GM12878 (cell line): ENCODE measurements around the gene FCER1G. TPM values are rescaled to one million over a fixed set of nuclear protein-coding genes. Genes with fewer than 3 reads are reported as not detected.

ENCODE experiments used
- ATAC-seq: fragments of 200-7000 bp; cut with Tn5 transposase; 3 replicates; pipeline ENCODE4 v1.9.1; 2020; ENCODE audit warnings: mild to moderate bottlenecking, moderate library complexity
- BruUV-seq: library from RNA; stranded (reverse); fragments of 400-500 nt; replicated peaks from 2 replicates; lab custom pipeline; 2021; lab: Mats Ljungman, UMichigan
- CTCF ChIA-PET: fragments of 300-600 bp; sonication (Branson Sonifier 250); formaldehyde crosslinking; extraction: SDS; loops from one replicate; lab custom pipeline; 2021; ENCODE audit warnings: inconsistent platforms; lab: Yijun Ruan, JAX
- POLR2A ChIA-PET: fragments of 350-600 bp; formaldehyde crosslinking; extraction: SDS; loops from one replicate; lab custom pipeline; 2021; ENCODE audit warnings: inconsistent platforms; lab: Charles Lee
- RAD21 ChIA-PET: fragments of 300-600 bp; sonication (Branson Sonifier 250); formaldehyde crosslinking; loops from one replicate; lab custom pipeline; 2023; ENCODE audit warnings: antibody characterized with exemption; ENCODE audit not compliant: unreplicated experiment; lab: Charles Lee
- SMC1A ChIA-PET: fragments of 300-600 bp; sonication (Branson Sonifier 250); formaldehyde crosslinking; loops from one replicate; lab custom pipeline; 2023; ENCODE audit not compliant: unreplicated experiment, uncharacterized antibody; lab: Charles Lee
- DNase-seq: peaks from one replicate; pipeline ENCODE4 v3.0.0-alpha.2; 2011; ENCODE audit warnings: low read depth, low spot score
- FAIRE-seq: peaks from 3 replicates; lab custom pipeline; 2011; peaks lifted over from hg19 to GRCh38; lab: Jason Lieb, UNC
- H2AFZ ChIP-seq: 2 replicates; pipeline ENCODE4 v1.6.0; 2011; ENCODE audit warnings: low read depth, low read length, control low read depth; ENCODE audit not compliant: control insufficient read depth
- H3K27ac ChIP-seq: 2 replicates; pipeline ENCODE4 v1.5.1; 2011; ENCODE audit warnings: control low read depth; ENCODE audit not compliant: control insufficient read depth, insufficient read depth
- H3K27me3 ChIP-seq, 2 experiments: replicated peaks in 1 of 2; 2 replicates each; pipeline versions ENCODE4 v1.6.0 to v1.6.1; 2011; ENCODE audit warnings: low read length in 1 of 2; ENCODE audit not compliant: control insufficient read depth in 2 of 2, insufficient read depth in 2 of 2
- H3K36me3 ChIP-seq, 2 experiments: 2 replicates each; pipeline ENCODE4 v1.5.1; 2011; ENCODE audit warnings: low read length in 1 of 2; ENCODE audit not compliant: control insufficient read depth in 2 of 2, insufficient read depth in 2 of 2
- H3K4me1 ChIP-seq: 2 replicates; pipeline ENCODE4 v1.6.1; 2011; ENCODE audit warnings: mild to moderate bottlenecking, low read length, moderate library complexity, mixed read lengths; ENCODE audit not compliant: control insufficient read depth, insufficient read depth
- H3K4me2 ChIP-seq: 2 replicates; pipeline ENCODE4 v1.6.0; 2011; ENCODE audit warnings: control low read depth; ENCODE audit not compliant: control insufficient read depth, insufficient read depth
- H3K4me3 ChIP-seq: fragments of 200-600 bp; sonication (generic); 2 replicates; pipeline ENCODE4 v1.5.1; 2016
- H3K79me2 ChIP-seq: 2 replicates; pipeline ENCODE4 v1.6.0; 2011; ENCODE audit warnings: low read length; ENCODE audit not compliant: control insufficient read depth, insufficient read depth
- H3K9ac ChIP-seq: 2 replicates; pipeline ENCODE4 v1.8.0; 2011; ENCODE audit warnings: low read length, control low read depth, mixed read lengths; ENCODE audit not compliant: control insufficient read depth, insufficient read depth
- H3K9me3 ChIP-seq: replicated peaks from 3 replicates; pipeline ENCODE4 v1.5.1; 2011; ENCODE audit warnings: mild to moderate bottlenecking, low read length; ENCODE audit not compliant: control insufficient read depth, insufficient read depth
- H4K20me1 ChIP-seq: 2 replicates; pipeline ENCODE4 v1.6.0; 2011; ENCODE audit not compliant: control insufficient read depth, insufficient read depth
- ATF3 ChIP-seq: IDR thresholded peaks from 2 replicates; pipeline ENCODE4 v1.6.1; 2011; ENCODE audit warnings: low read depth, mild to moderate bottlenecking, low read length, moderate library complexity, borderline replicate concordance; ENCODE audit errors: extremely low read depth
- CHD4 ChIP-seq: fragments of 200-600 bp; sonication (generic); IDR thresholded peaks from 2 replicates; pipeline ENCODE4 v1.6.1; 2016; ENCODE audit warnings: mild to moderate bottlenecking
- CTCF ChIP-seq, 3 experiments: IDR thresholded peaks in 2 of 3; conservative IDR thresholded peaks in 1 of 3; 2 replicates each; pipeline ENCODE4 v1.5.1; 2011; ENCODE audit warnings: low read depth in 3 of 3, low read length in 3 of 3, mild to moderate bottlenecking in 3 of 3, control low read depth in 2 of 3, moderate library complexity in 2 of 3, inconsistent platforms in 1 of 3, mixed read lengths in 1 of 3; ENCODE audit not compliant: control insufficient read depth in 2 of 3, insufficient read depth in 1 of 3; ENCODE audit errors: extremely low read depth in 1 of 3
- DPF2 ChIP-seq: fragments of 450-650 bp; IDR thresholded peaks from 2 replicates; pipeline ENCODE4 v1.6.1; 2017; ENCODE audit warnings: mild to moderate bottlenecking
- E2F8 ChIP-seq: fragments of 450-650 bp; IDR thresholded peaks from 2 replicates; pipeline ENCODE4 v1.6.1; 2018; ENCODE audit warnings: mild to moderate bottlenecking, low read depth, moderate library complexity; ENCODE audit not compliant: partially characterized antibody
- EZH2 ChIP-seq: IDR thresholded peaks from 2 replicates; pipeline ENCODE4 v1.6.1; 2012; ENCODE audit warnings: low read depth, mild to moderate bottlenecking, control low read depth, inconsistent platforms, low read length, borderline replicate concordance; ENCODE audit not compliant: control insufficient read depth
- KAT2A ChIP-seq: conservative IDR thresholded peaks from 2 replicates; pipeline ENCODE4 v1.6.1; 2011; ENCODE audit warnings: low read depth, low read length; ENCODE audit not compliant: control insufficient read depth
- MTA3 ChIP-seq: IDR thresholded peaks from 2 replicates; pipeline ENCODE4 v1.6.1; 2012; ENCODE audit warnings: low read length, inconsistent platforms, borderline replicate concordance
- SMC3 ChIP-seq: IDR thresholded peaks from 2 replicates; pipeline ENCODE4 v1.6.1; 2011; ENCODE audit warnings: low read length, improper control_type of control experiment, borderline replicate concordance
- TARDBP ChIP-seq: IDR thresholded peaks from 2 replicates; pipeline ENCODE4 v1.6.1; 2016; ENCODE audit warnings: borderline replicate concordance
- WRNIP1 ChIP-seq: IDR thresholded peaks from 2 replicates; pipeline ENCODE4 v1.6.1; 2011; ENCODE audit warnings: low read depth, low read length, improper control_type of control experiment, borderline replicate concordance
- ZBED1 ChIP-seq: IDR thresholded peaks from 2 replicates; pipeline ENCODE4 v1.6.1; 2016; ENCODE audit warnings: borderline replicate concordance
- WGBS: methylation state at CpG from one replicate; pipeline ENCODE4 v1.1.6; 2016; ENCODE audit warnings: low lambda C conversion rate; ENCODE audit not compliant: insufficient replicate concordance, insufficient coverage; ENCODE audit errors: missing lambda C conversion rate; 5-methylcytosine and 5-hydroxymethylcytosine counted together
- in situ Hi-C: fragments of 300-500 bp; cut with MboI; formaldehyde crosslinking; loops from 9 replicates; pipeline ENCODE4 v1.14.3; 2018; ENCODE audit warnings: mixed read lengths
- intact Hi-C: fragments of 100-400 bp; cut with micrococcal nuclease; formaldehyde crosslinking; loops from one replicate; pipeline ENCODE4 v1.14.2; 2022; ENCODE audit not compliant: unreplicated experiment
- polyA plus RNA-seq, 11 experiments: library from polyadenylated mRNA; depleted of rRNA in 4 of 11; unstranded in 6 of 11; stranded (reverse) in 5 of 11; fragments of >200 nt; fragmentation: Nextera tagmentation in 4 of 11; fragmentation: Illumina TruSeq in 1 of 11; extraction: Ambion mirVana in 4 of 11; extraction: Trizol in 1 of 11; gene quantifications; 1 replicate in 1 of 11; 2 replicates in 10 of 11; pipeline versions ENCODE4 v1.2.1 to v1.2.3, GENCODE V29; 2011 to 2016; ENCODE audit warnings: inconsistent platforms in 2 of 11, missing spikeins in 2 of 11, low read depth in 1 of 11
- total RNA-seq, 4 experiments: library from RNA; depleted of rRNA in 3 of 4; stranded (reverse); fragments of >200 nt in 3 of 4; fragmentation: Illumina TruSeq in 1 of 4; extraction: Trizol in 1 of 4; gene quantifications; 2 replicates each; pipeline versions ENCODE4 v1.2.1 to v1.2.3, GENCODE V29; 2013 to 2021
- TF ChIP-seq, protein P1 (sequence below): fragments of 450-650 bp; IDR thresholded peaks from 2 replicates; pipeline ENCODE4 v1.6.1; 2017; ENCODE audit warnings: borderline replicate concordance
- TF ChIP-seq, protein P2 (sequence below): fragments of 450-650 bp; IDR thresholded peaks from 2 replicates; pipeline ENCODE4 v1.6.1; 2016; ENCODE audit warnings: mild to moderate bottlenecking

Gene FCER1G
- total and polyA plus RNA-seq, 10 of the 15 experiments (the other 5 are each of a cell fraction or from before 2014, with no cell fraction given) = 0.40 to 1.9 (median 0.89) TPM

GRCh38 chr1:161179698-161180097 is 35.4 kb upstream of the FCER1G start (continued):
- TF ChIP-seq CHD4 (no peak), DPF2 (no peak)

DNA sequence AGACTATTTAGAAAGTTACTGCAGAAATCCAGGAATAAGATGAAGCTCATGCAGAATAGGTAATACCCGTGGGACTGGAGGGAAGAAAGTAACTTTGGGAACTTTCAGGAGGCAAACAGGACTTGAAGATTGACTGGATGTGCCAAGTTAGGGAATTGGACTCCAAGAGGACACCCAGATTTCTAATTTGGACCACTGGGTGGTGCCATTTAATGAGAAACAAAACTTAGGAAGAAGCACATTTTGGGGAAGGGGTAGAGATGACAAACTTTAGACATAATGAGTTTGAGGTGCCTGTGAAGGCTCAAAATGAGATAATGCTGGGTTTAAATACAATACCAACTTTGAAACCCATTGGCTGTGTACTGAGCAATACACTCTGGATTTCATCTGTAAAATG is 34.5 kb upstream of the FCER1G start:
- ATAC-seq = no peak
- in situ Hi-C loops (no loop called here), intact Hi-C loops (no loop called here)
- FAIRE-seq = no peak
- Histone ChIP-seq H3K4me3 (no peak overlapping the region), H3K4me1 (peaks cover 47% of the 10 kb centered on the region), H4K20me1 (no peaks in the 10 kb centered on the region), H3K27me3 (no peaks in the 10 kb centered on the region), H2AFZ (no peak overlapping the region), H3K36me3 (peaks cover 0 to under 1% of the 10 kb centered on the region in 2 experiments; a peak in 1 of 4 replicates), H3K9ac (no peak overlapping the region), H3K27ac (no peak overlapping the region), H3K4me2 (no peak overlapping the region), H3K9me3 (no peaks in the 10 kb centered on the region), H3K79me2 (peaks cover 31% of the 10 kb centered on the region)
- ChIA-PET RAD21 (interaction anchor here (0.9 to 3.2 kb wide), 7 partner anchors 11 to 201 kb away, joined by 3 to 25 read pairs (median 5); partner anchors contain the start of genes ADAMTS4, PPOX and TOMM40L), CTCF (interaction anchor here (0.8 to 5.6 kb wide), 16 partner anchors 13 to 206 kb away, joined by 3 to 74 read pairs (median 10); partner anchors contain the start of genes NDUFS2, PPOX and TOMM40L), SMC1A (interaction anchor here (1.2 to 5.6 kb wide), 8 partner anchors 11 to 201 kb away, joined by 3 to 50 read pairs (median 12); partner anchors contain the start of genes APOA2, NDUFS2, PPOX and TOMM40L), POLR2A (interaction anchor here (0.6 to 0.7 kb wide), 2 partner anchors 45 to 80 kb away, joined by 3 to 4 read pairs; partner anchors contain the start of gene TOMM40L)
- no peak for DNase-seq
- WGBS = 5% methylated on average over 1 of the region's 1 CpG
- BruUV-seq = no TSS peak
- TF ChIP-seq TARDBP = no peak
- no peak for TF ChIP-seq ATF3
- peak; percentile 22 to 38 (median 22); a peak in 4 of 6 replicates for TF ChIP-seq CTCF (IDR thresholded peaks at IDR 0.05 in 2 of 3, conservative IDR thresholded peaks at IDR 0.05 in 1 of 3; ENCODE audit: control insufficient read depth in 2 of 3, extremely low read depth in 1 of 3, insufficient read depth in 1 of 3, low read depth in 3 of 3, low read length in 3 of 3)
- TF ChIP-seq, protein P1, sequence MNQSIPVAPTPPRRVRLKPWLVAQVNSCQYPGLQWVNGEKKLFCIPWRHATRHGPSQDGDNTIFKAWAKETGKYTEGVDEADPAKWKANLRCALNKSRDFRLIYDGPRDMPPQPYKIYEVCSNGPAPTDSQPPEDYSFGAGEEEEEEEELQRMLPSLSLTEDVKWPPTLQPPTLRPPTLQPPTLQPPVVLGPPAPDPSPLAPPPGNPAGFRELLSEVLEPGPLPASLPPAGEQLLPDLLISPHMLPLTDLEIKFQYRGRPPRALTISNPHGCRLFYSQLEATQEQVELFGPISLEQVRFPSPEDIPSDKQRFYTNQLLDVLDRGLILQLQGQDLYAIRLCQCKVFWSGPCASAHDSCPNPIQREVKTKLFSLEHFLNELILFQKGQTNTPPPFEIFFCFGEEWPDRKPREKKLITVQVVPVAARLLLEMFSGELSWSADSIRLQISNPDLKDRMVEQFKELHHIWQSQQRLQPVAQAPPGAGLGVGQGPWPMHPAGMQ = no peak
- no peak for TF ChIP-seq E2F8
- TF ChIP-seq WRNIP1 = no peak
- no peak for TF ChIP-seq EZH2
- no peak for TF ChIP-seq ZBED1
- peak; percentile 8; the same call in 1 of the 2 replicates for TF ChIP-seq SMC3
- TF ChIP-seq, protein P2, sequence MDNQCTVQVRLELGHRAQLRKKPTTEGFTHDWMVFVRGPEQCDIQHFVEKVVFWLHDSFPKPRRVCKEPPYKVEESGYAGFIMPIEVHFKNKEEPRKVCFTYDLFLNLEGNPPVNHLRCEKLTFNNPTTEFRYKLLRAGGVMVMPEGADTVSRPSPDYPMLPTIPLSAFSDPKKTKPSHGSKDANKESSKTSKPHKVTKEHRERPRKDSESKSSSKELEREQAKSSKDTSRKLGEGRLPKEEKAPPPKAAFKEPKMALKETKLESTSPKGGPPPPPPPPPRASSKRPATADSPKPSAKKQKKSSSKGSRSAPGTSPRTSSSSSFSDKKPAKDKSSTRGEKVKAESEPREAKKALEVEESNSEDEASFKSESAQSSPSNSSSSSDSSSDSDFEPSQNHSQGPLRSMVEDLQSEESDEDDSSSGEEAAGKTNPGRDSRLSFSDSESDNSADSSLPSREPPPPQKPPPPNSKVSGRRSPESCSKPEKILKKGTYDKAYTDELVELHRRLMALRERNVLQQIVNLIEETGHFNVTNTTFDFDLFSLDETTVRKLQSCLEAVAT = no peak
- no peak for TF ChIP-seq MTA3
- no peak for TF ChIP-seq KAT2A
